ENCODE results near the gene SPRN. TPM values are rescaled to one million over a fixed set of nuclear protein-coding genes. Genes with fewer than 3 reads are reported as not detected.
A peak's percentile ranks its signal among the peaks of the same experiment; 100 is the strongest.
"Not testable (repeated sequence)": the region's sequence is repeated elsewhere in the genome, so short reads cannot be mapped to it uniquely, and the experiment has no call there.

The SPRN gene
- total RNA-seq, 1 donor from 2014 or later, result 4.0 TPM

- H3K4me1 ChIP-seq (ENCODE audit: insufficient read depth, low read length), result peaks cover 7% of the 10 kb centered on the region
- FAIRE-seq (no peak), DNase-seq (ENCODE audit: low read depth) (no peak)
- TF ChIP-seq EZH2 (IDR thresholded peaks at IDR 0.05; ENCODE audit: insufficient read depth, low read length) (no peak), CTCF (IDR thresholded peaks at IDR 0.05; ENCODE audit: insufficient read depth, low read depth, low read length) (no peak)
- Mint-ChIP-seq H3K27me3 (ENCODE audit: low read depth, unreplicated experiment) (peaks cover 14% of the 10 kb centered on the region), H3K4me3 (ENCODE audit: unreplicated experiment) (peak overlapping the region; percentile 54), H3K4me1 (ENCODE audit: low read depth, unreplicated experiment) (peaks cover 2% of the 10 kb centered on the region), H3K36me3 (ENCODE audit: low read depth, unreplicated experiment) (no peaks in the 10 kb centered on the region), H3K27ac (ENCODE audit: unreplicated experiment) (no peak overlapping the region), H3K9me3 (ENCODE audit: unreplicated experiment) (peaks cover 2% of the 10 kb centered on the region)
- no peak overlapping the region for H3K4me3 ChIP-seq (ENCODE audit: insufficient read depth, low read depth, low read length)
- no peaks in the 10 kb centered on the region for H3K9me3 ChIP-seq (ENCODE audit: insufficient read depth, low read depth, low read length)
- H3K9ac ChIP-seq (ENCODE audit: low read length), result no peak overlapping the region
- H2AFZ ChIP-seq (ENCODE audit: low read depth, low read length), result no peak overlapping the region
- H3K79me2 ChIP-seq (ENCODE audit: insufficient read depth, low read length), result peaks cover 2% of the 10 kb centered on the region
- H4K20me1 ChIP-seq (ENCODE audit: insufficient read depth, low read length), result peaks cover 1% of the 10 kb centered on the region
- H3K27me3 ChIP-seq (ENCODE audit: insufficient read depth, low read length), result no peaks in the 10 kb centered on the region
- no peaks in the 10 kb centered on the region for H3K36me3 ChIP-seq (ENCODE audit: insufficient read depth, low read length)
- peak overlapping the region; percentile 99 for H3K4me2 ChIP-seq (ENCODE audit: low read length)
- H3K27ac ChIP-seq (ENCODE audit: low read depth, low read length), result no peak overlapping the region
Observed at GRCh38 chr10:133377025-133377817, 47.2 kb downstream of the SPRN start.

GRCh38 chr10:133376183-133376582, 48.2 kb downstream of the SPRN start:
- not testable (repeated sequence) for H3K4me1 ChIP-seq (ENCODE audit: insufficient read depth, low read length); H3K27ac ChIP-seq (ENCODE audit: low read depth, low read length); H3K4me3 ChIP-seq (ENCODE audit: insufficient read depth, low read depth, low read length); H3K36me3 Mint-ChIP-seq (ENCODE audit: low read depth, unreplicated experiment); H3K79me2 ChIP-seq (ENCODE audit: insufficient read depth, low read length); H3K9me3 ChIP-seq (ENCODE audit: insufficient read depth, low read depth, low read length); H3K9me3 Mint-ChIP-seq (ENCODE audit: unreplicated experiment); DNase-seq (ENCODE audit: low read depth); H3K27ac Mint-ChIP-seq (ENCODE audit: unreplicated experiment); H3K4me3 Mint-ChIP-seq (ENCODE audit: unreplicated experiment); H3K27me3 ChIP-seq (ENCODE audit: insufficient read depth, low read length); H3K4me2 ChIP-seq (ENCODE audit: low read length); H3K9ac ChIP-seq (ENCODE audit: low read length); H3K4me1 Mint-ChIP-seq (ENCODE audit: low read depth, unreplicated experiment); H3K36me3 ChIP-seq (ENCODE audit: insufficient read depth, low read length); H2AFZ ChIP-seq (ENCODE audit: low read depth, low read length); FAIRE-seq; H4K20me1 ChIP-seq (ENCODE audit: insufficient read depth, low read length)
- H3K27me3 Mint-ChIP-seq (ENCODE audit: low read depth, unreplicated experiment), result peaks cover 14% of the 10 kb centered on the region

GRCh38 chr10:133375357-133376115, 48.9 kb downstream of the SPRN start:
- Histone ChIP-seq H3K27me3 (ENCODE audit: insufficient read depth, low read length) (no peaks in the 10 kb centered on the region), H3K4me3 (ENCODE audit: insufficient read depth, low read depth, low read length) (no peak overlapping the region), H3K9me3 (ENCODE audit: insufficient read depth, low read depth, low read length) (no peaks in the 10 kb centered on the region), H3K9ac (ENCODE audit: low read length) (no peak overlapping the region), H3K36me3 (ENCODE audit: insufficient read depth, low read length) (no peaks in the 10 kb centered on the region), H4K20me1 (ENCODE audit: insufficient read depth, low read length) (peaks cover 5% of the 10 kb centered on the region), H3K27ac (ENCODE audit: low read depth, low read length) (no peak overlapping the region), H3K4me2 (ENCODE audit: low read length) (no peak overlapping the region), H3K79me2 (ENCODE audit: insufficient read depth, low read length) (peaks cover 9% of the 10 kb centered on the region), H2AFZ (ENCODE audit: low read depth, low read length) (no peak overlapping the region), H3K4me1 (ENCODE audit: insufficient read depth, low read length) (peaks cover 7% of the 10 kb centered on the region)
- Mint-ChIP-seq H3K4me3 (ENCODE audit: unreplicated experiment) (no peak overlapping the region), H3K4me1 (ENCODE audit: low read depth, unreplicated experiment) (peaks cover 2% of the 10 kb centered on the region), H3K9me3 (ENCODE audit: unreplicated experiment) (peaks cover 2% of the 10 kb centered on the region), H3K27ac (ENCODE audit: unreplicated experiment) (no peak overlapping the region), H3K36me3 (ENCODE audit: low read depth, unreplicated experiment) (peaks cover under 1% of the 10 kb centered on the region), H3K27me3 (ENCODE audit: low read depth, unreplicated experiment) (peaks cover 14% of the 10 kb centered on the region)
- no peak for TF ChIP-seq CTCF (IDR thresholded peaks at IDR 0.05; ENCODE audit: insufficient read depth, low read depth, low read length)
- TF ChIP-seq EZH2 (IDR thresholded peaks at IDR 0.05; ENCODE audit: insufficient read depth, low read length), result no peak
- no peak for FAIRE-seq
- DNase-seq (ENCODE audit: low read depth), result no peak

Data from astrocyte (in vitro differentiated cells and primary cell).